H1 (cell line): ENCODE data around the gene HEATR1. TPM values are rescaled to one million over a fixed set of nuclear protein-coding genes. Genes with fewer than 3 reads are reported as not detected.

ENCODE experiments used
- CTCF ChIA-PET: fragments of 300-600 bp; sonication (Branson Sonifier 250); formaldehyde crosslinking; loops from one replicate; lab custom pipeline; 2021; ENCODE audit not compliant: partially characterized antibody; lab: Charles Lee
- POLR2A ChIA-PET: fragments of 300-600 bp; sonication (Branson Sonifier 250); formaldehyde crosslinking; loops from one replicate; lab custom pipeline; 2021; ENCODE audit warnings: inconsistent platforms; ENCODE audit not compliant: partially characterized antibody; lab: Charles Lee
- DNase-seq, 2 experiments: peaks; one replicate each; pipeline versions ENCODE4 v3.0.0 to v3.0.0-alpha.2; 2010 to 2022; ENCODE audit warnings: low spot score in 2 of 2, low read depth in 1 of 2, mixed read lengths in 1 of 2
- FAIRE-seq: peaks from 2 replicates; lab custom pipeline; 2011; peaks lifted over from hg19 to GRCh38; lab: Jason Lieb, UNC
- H2AFZ ChIP-seq: 2 replicates; pipeline ENCODE4 v1.8.1; 2012; ENCODE audit warnings: low read length, inconsistent platforms
- H2AK5ac ChIP-seq: 2 replicates; pipeline ENCODE4 v1.6.1; 2013; ENCODE audit warnings: low read depth, low read length
- H2BK120ac ChIP-seq: replicated peaks from 2 replicates; pipeline ENCODE3; 2013; ENCODE audit warnings: low read depth, low read length, inconsistent platforms
- H2BK12ac ChIP-seq: 2 replicates; pipeline ENCODE4 v1.6.1; 2013; ENCODE audit warnings: low read depth, low read length
- H2BK15ac ChIP-seq: 2 replicates; pipeline ENCODE4 v1.6.1; 2013; ENCODE audit warnings: low read length
- H2BK20ac ChIP-seq: 2 replicates; pipeline ENCODE4 v1.6.1; 2013; ENCODE audit warnings: low read length
- H2BK5ac ChIP-seq: 2 replicates; pipeline ENCODE4 v1.6.1; 2013; ENCODE audit warnings: low read depth, low read length
- H3K14ac ChIP-seq: 2 replicates; pipeline ENCODE4 v1.6.1; 2013; ENCODE audit warnings: inconsistent platforms; ENCODE audit not compliant: insufficient read length
- H3K18ac ChIP-seq: 2 replicates; pipeline ENCODE4 v1.6.1; 2013; ENCODE audit warnings: low read length; ENCODE audit errors: extremely low read depth
- H3K23ac ChIP-seq: 2 replicates; pipeline ENCODE4 v1.6.1; 2013; ENCODE audit warnings: inconsistent platforms; ENCODE audit not compliant: insufficient read length
- H3K23me2 ChIP-seq: 2 replicates; pipeline ENCODE4 v1.6.1; 2013; ENCODE audit warnings: low read depth, low read length
- H3K27ac ChIP-seq: 2 replicates; pipeline ENCODE4 v1.6.1; 2011; ENCODE audit warnings: low read depth, low read length, inconsistent platforms
- H3K27me3 ChIP-seq, 4 experiments: replicated peaks in 1 of 4; 1 replicate in 1 of 4; 2 replicates in 3 of 4; pipeline versions ENCODE4 v1.6.1 to v1.8.1; 2011 to 2013; ENCODE audit warnings: low read length in 3 of 4, mild to moderate bottlenecking in 3 of 4, inconsistent platforms in 2 of 4, mixed read lengths in 2 of 4, moderate library complexity in 1 of 4; ENCODE audit not compliant: control insufficient read depth in 3 of 4, insufficient read depth in 3 of 4; ENCODE audit errors: extremely low read depth in 1 of 4
- H3K36me3 ChIP-seq, 4 experiments: 2 replicates each; pipeline versions ENCODE4 v1.6.1 to v1.8.1; 2011 to 2013; ENCODE audit warnings: mild to moderate bottlenecking in 4 of 4, low read length in 3 of 4, moderate library complexity in 2 of 4, control low read depth in 1 of 4, inconsistent platforms in 1 of 4; ENCODE audit not compliant: insufficient read depth in 4 of 4, control insufficient read depth in 2 of 4
- H3K4ac ChIP-seq: replicated peaks from 2 replicates; pipeline ENCODE3; 2013; ENCODE audit warnings: low read length, low read depth, mixed read lengths, inconsistent platforms; ENCODE audit not compliant: insufficient read length
- H3K4me1 ChIP-seq, 4 experiments: replicated peaks in 1 of 4; 1 replicate in 1 of 4; 2 replicates in 3 of 4; pipeline versions ENCODE4 v1.6.1 to v1.8.1; 2011 to 2013; ENCODE audit warnings: low read length in 3 of 4, inconsistent platforms in 2 of 4, mixed read lengths in 1 of 4; ENCODE audit not compliant: insufficient read depth in 4 of 4, control insufficient read depth in 3 of 4
- H3K4me2 ChIP-seq, 2 experiments: 2 replicates each; pipeline versions ENCODE4 v1.6.1 to v1.8.1; 2011 to 2013; ENCODE audit warnings: low read depth in 2 of 2, low read length in 2 of 2, control low read depth in 1 of 2, inconsistent platforms in 1 of 2, mild to moderate bottlenecking in 1 of 2; ENCODE audit not compliant: insufficient read depth in 1 of 2
- H3K4me3 ChIP-seq, 4 experiments: fragments of 200-600, 300-600 bp in 1 of 4; sonication (generic), shearing (Covaris generic), sonication (Bioruptor Twin) in 1 of 4; 2 replicates each; pipeline versions ENCODE4 v1.5.1 to v1.8.1; 2011 to 2016; ENCODE audit warnings: low read length in 4 of 4, low read depth in 3 of 4, control low read depth in 2 of 4, inconsistent platforms in 2 of 4, mild to moderate bottlenecking in 2 of 4, mixed read lengths in 1 of 4, moderate library complexity in 1 of 4; ENCODE audit not compliant: insufficient read depth in 2 of 4; ENCODE audit errors: extremely low read depth in 1 of 4
- H3K56ac ChIP-seq: replicated peaks from 2 replicates; pipeline ENCODE3; 2013; ENCODE audit warnings: low read depth, mild to moderate bottlenecking, mixed read lengths, low read length, inconsistent platforms; ENCODE audit not compliant: insufficient read length
- H3K79me1 ChIP-seq: 2 replicates; pipeline ENCODE4 v1.6.1; 2013; ENCODE audit warnings: low read depth, low read length, control low read depth
- H3K79me2 ChIP-seq, 2 experiments: 2 replicates each; pipeline versions ENCODE4 v1.6.1 to v1.8.1; 2012 to 2013; ENCODE audit warnings: low read length in 2 of 2, mild to moderate bottlenecking in 2 of 2, inconsistent platforms in 1 of 2; ENCODE audit not compliant: insufficient read depth in 2 of 2, control insufficient read depth in 1 of 2
- H3K9ac ChIP-seq, 4 experiments: replicated peaks in 1 of 4; 1 replicate in 1 of 4; 2 replicates in 3 of 4; pipeline versions ENCODE4 v1.6.1 to v1.8.1; 2011 to 2013; ENCODE audit warnings: low read depth in 3 of 4, low read length in 3 of 4, control low read depth in 2 of 4, mild to moderate bottlenecking in 2 of 4, moderate library complexity in 2 of 4, inconsistent platforms in 1 of 4; ENCODE audit errors: extremely low read depth in 1 of 4
- H3K9me3 ChIP-seq, 2 experiments: 2 replicates each; pipeline versions ENCODE4 v1.6.1 to v1.8.1; 2012 to 2013; ENCODE audit warnings: mild to moderate bottlenecking in 2 of 2, moderate library complexity in 2 of 2, control low read depth in 1 of 2, inconsistent platforms in 1 of 2, low read depth in 1 of 2, low read length in 1 of 2, mixed read lengths in 1 of 2; ENCODE audit not compliant: insufficient read depth in 2 of 2
- H4K20me1 ChIP-seq, 2 experiments: replicated peaks in 1 of 2; 2 replicates each; pipeline versions ENCODE3 to v1.8.1; 2011 to 2013; ENCODE audit warnings: inconsistent platforms in 2 of 2, low read length in 2 of 2, mild to moderate bottlenecking in 1 of 2; ENCODE audit not compliant: insufficient read depth in 2 of 2, control insufficient read depth in 1 of 2
- H4K5ac ChIP-seq: 2 replicates; pipeline ENCODE4 v1.6.1; 2013; ENCODE audit warnings: low read length, low read depth, mixed read lengths, inconsistent platforms; ENCODE audit not compliant: insufficient read length
- H4K8ac ChIP-seq: 2 replicates; pipeline ENCODE4 v1.8.0; 2013; ENCODE audit warnings: mild to moderate bottlenecking, moderate library complexity, low read length, inconsistent platforms; ENCODE audit not compliant: insufficient read depth; ENCODE audit errors: extremely low read depth
- H4K91ac ChIP-seq: replicated peaks from 2 replicates; pipeline ENCODE3; 2013; ENCODE audit warnings: low read length, mixed read lengths, inconsistent platforms; ENCODE audit not compliant: insufficient read length
- BRCA1 ChIP-seq: IDR thresholded peaks from 2 replicates; pipeline ENCODE4 v1.6.1; 2012; ENCODE audit warnings: low read depth, low read length, improper control_type of control experiment
- CREB1 ChIP-seq: IDR thresholded peaks from 2 replicates; pipeline ENCODE4 v1.6.1; 2012; ENCODE audit warnings: inconsistent platforms
- RAD21 ChIP-seq, 2 experiments: IDR thresholded peaks in 1 of 2; conservative IDR thresholded peaks in 1 of 2; 2 replicates each; pipeline ENCODE4 v1.6.1; 2011; ENCODE audit warnings: low read depth in 2 of 2, low read length in 2 of 2, improper control_type of control experiment in 1 of 2, inconsistent platforms in 1 of 2, mild to moderate bottlenecking in 1 of 2, moderate library complexity in 1 of 2
- TEAD4 ChIP-seq: IDR thresholded peaks from 2 replicates; pipeline ENCODE4 v1.6.1; 2012; ENCODE audit warnings: low read depth, low read length, inconsistent platforms, mixed read lengths
- WGBS, 2 experiments: shearing (Covaris generic) in 1 of 2; methylation state at CpG; one replicate each; pipeline versions ENCODE4 v1.1.6 to v1.1.7; 2013 to 2015; ENCODE audit warnings: low lambda C conversion rate in 2 of 2, mixed read lengths in 2 of 2, inconsistent platforms in 1 of 2, low coverage in 1 of 2, missing lambda C conversion rate in 1 of 2; ENCODE audit not compliant: insufficient replicate concordance in 2 of 2, insufficient coverage in 1 of 2, insufficient read length in 1 of 2; ENCODE audit errors: extremely low coverage in 1 of 2, missing lambda C conversion rate in 1 of 2; 5-methylcytosine and 5-hydroxymethylcytosine counted together
- polyA plus RNA-seq, 7 experiments: library from polyadenylated mRNA; depleted of rRNA in 3 of 7; stranded (reverse) in 5 of 7; unstranded in 2 of 7; fragments of >200 nt in 5 of 7; fragments of 200-250 nt in 2 of 7; gene quantifications; 1 replicate in 5 of 7; 2 replicates in 1 of 7; 4 replicates in 1 of 7; pipeline versions ENCODE4 v1.2.1 to v1.2.3, GENCODE V29; 2011 to 2013; ENCODE audit warnings: missing spikeins in 2 of 7, mixed read lengths in 2 of 7
- total RNA-seq: library from RNA; stranded (reverse); fragmentation: NEBNext Ultra II Directional; extraction: Animal tissue kit (Norgen Biotek cat#: 25700); gene quantifications from 2 replicates; pipeline ENCODE4 v1.2.1, GENCODE V29; 2021

The HEATR1 gene
- total and polyA plus RNA-seq, 2 of the 8 experiments (the other 6 are each of a cell fraction or from before 2014, with no cell fraction given), result 13.0 to 95.8 TPM

- Histone ChIP-seq H3K56ac (no peak overlapping the region), H3K27me3 (no peaks in the 10 kb centered on the region), H2BK5ac (no peak overlapping the region), H3K4me3 (no peak overlapping the region), H2BK120ac (no peak overlapping the region), H3K4me1 (no peaks in the 10 kb centered on the region), H3K14ac (no peak overlapping the region), H4K8ac (no peak overlapping the region), H3K9me3 (no peaks in the 10 kb centered on the region), H4K91ac (no peak overlapping the region), H3K23ac (no peak overlapping the region), H3K4ac (no peak overlapping the region), H3K36me3 (peaks cover 40 to 95% (median 85%) of the 10 kb centered on the region in 4 experiments), H3K79me2 (no peaks in the 10 kb centered on the region), H2BK12ac (no peak overlapping the region), H2BK15ac (no peak overlapping the region), H4K5ac (no peak overlapping the region), H3K9ac (no peak overlapping the region), H3K79me1 (no peaks in the 10 kb centered on the region), H3K23me2 (no peaks in the 10 kb centered on the region), H3K4me2 (no peak overlapping the region), H2AK5ac (no peak overlapping the region), H2AFZ (no peak overlapping the region), H2BK20ac (no peak overlapping the region), H3K18ac (no peak overlapping the region), H3K27ac (no peak overlapping the region), H4K20me1 (peaks cover 2% of the 10 kb centered on the region in 2 experiments)
- DNase-seq, result no peak
- ChIA-PET CTCF (interaction anchor here (1.0 to 5.0 kb wide), 6 partner anchors 8 to 415 kb away, joined by 3 to 34 read pairs (median 4); no protein-coding TSS in a partner anchor), POLR2A (interaction anchor here (1.3 to 2.4 kb wide), 5 partner anchors 16 to 38 kb away, joined by 3 to 6 read pairs (median 4); no protein-coding TSS in a partner anchor)
- FAIRE-seq, result no peak
- TF ChIP-seq CREB1, result no peak
- TF ChIP-seq BRCA1, result no peak
- TF ChIP-seq TEAD4, result no peak
- TF ChIP-seq RAD21 (IDR thresholded peaks at IDR 0.05 in 1 of 2, conservative IDR thresholded peaks at IDR 0.05 in 1 of 2; ENCODE audit: low read depth in 2 of 2, low read length in 2 of 2), result no peak
- WGBS, 2 experiments, result 87% methylated on average over 13 of the region's 13 CpGs; no CpG with 5 or more reads in 1 of the 2 experiments
Observed at GRCh38 chr1:236550961-236551851, 53.1 kb downstream of the HEATR1 start.
